HCT116 (cell line): ENCODE data around the gene GARNL3. TPM values are rescaled to one million over a fixed set of nuclear protein-coding genes. Genes with fewer than 3 reads are reported as not detected.

Experiments used
- ATAC-seq: fragments of 200-7000 bp; cut with Tn5 transposase; 2 replicates; pipeline ENCODE4 v1.9.1; 2020; ENCODE audit warnings: mild to moderate bottlenecking, moderate library complexity
- BruUV-seq: library from RNA; stranded (reverse); fragments of 400-500 nt; replicated peaks from 2 replicates; lab custom pipeline; 2021; lab: Mats Ljungman, UMichigan
- CTCF ChIA-PET: fragments of 300-600 bp; sonication (Branson Sonifier 250); formaldehyde crosslinking; loops from one replicate; lab custom pipeline; 2021; ENCODE audit warnings: antibody characterized with exemption; lab: Charles Lee
- POLR2A ChIA-PET: fragments of 300-600, 350-600 bp; sonication (Branson Sonifier 250); formaldehyde crosslinking; loops from one replicate; lab custom pipeline; 2021; ENCODE audit warnings: antibody characterized with exemption; lab: Charles Lee
- RAD21 ChIA-PET, 2 experiments: fragments of 300-600 bp; sonication (Branson Sonifier 250); formaldehyde crosslinking; loops; one replicate each; lab custom pipeline; 2023; ENCODE audit warnings: low total read pairs in 2 of 2; ENCODE audit not compliant: uncharacterized antibody in 2 of 2, unreplicated experiment in 2 of 2, low non-redundant PET in 1 of 2; lab: Charles Lee
- DNase-seq: peaks from one replicate; pipeline ENCODE4 v3.0.0-alpha.2; 2010; ENCODE audit warnings: low read depth, low spot score
- H2AFZ ChIP-seq: fragments of 200-600 bp; shearing (Covaris generic), sonication (generic); 2 replicates; pipeline ENCODE4 v1.6.1; 2017; ENCODE audit warnings: low read depth, mixed run types, mixed read lengths, antibody characterized with exemption, low read length; ENCODE audit not compliant: poor library complexity, severe bottlenecking
- H3K27ac ChIP-seq: 2 replicates; pipeline ENCODE4 v1.5.1; 2012; ENCODE audit warnings: low read depth, low read length
- H3K27me3 ChIP-seq: fragments of 200-600 bp; sonication (generic); 2 replicates; pipeline ENCODE4 v1.6.1; 2016; ENCODE audit warnings: mixed run types, low read length, mixed read lengths; ENCODE audit not compliant: insufficient read depth
- H3K36me3 ChIP-seq, 2 experiments: fragments of 200-500 bp in 1 of 2; fragments of 200-600 bp in 1 of 2; sonication (Bioruptor generic) in 1 of 2; sonication (generic) in 1 of 2; 2 replicates each; pipeline versions ENCODE4 v1.5.1 to v1.6.1; 2014 to 2016; ENCODE audit warnings: low read length in 2 of 2, inconsistent platforms in 1 of 2, mixed read lengths in 1 of 2, mixed run types in 1 of 2; ENCODE audit not compliant: insufficient read depth in 2 of 2, control insufficient read depth in 1 of 2
- H3K4me1 ChIP-seq, 2 experiments: fragments of 200-600 bp in 1 of 2; sonication (generic) in 1 of 2; 2 replicates each; pipeline versions ENCODE4 v1.5.1 to v1.6.1; 2012 to 2017; ENCODE audit warnings: low read length in 2 of 2, inconsistent platforms in 1 of 2, mild to moderate bottlenecking in 1 of 2, mixed read lengths in 1 of 2, mixed run types in 1 of 2, moderate library complexity in 1 of 2; ENCODE audit not compliant: insufficient read depth in 2 of 2, control insufficient read depth in 1 of 2
- H3K4me2 ChIP-seq: fragments of 200-600 bp; sonication (generic); 2 replicates; pipeline ENCODE4 v1.6.1; 2017; ENCODE audit warnings: mixed run types, low read length, mixed read lengths
- H3K4me3 ChIP-seq, 2 experiments: fragments of 200-600 bp in 1 of 2; sonication (generic) in 1 of 2; replicated peaks in 1 of 2; 2 replicates each; pipeline ENCODE4 v1.5.1; 2011 to 2016; ENCODE audit warnings: low read length in 2 of 2, control low read depth in 1 of 2, low read depth in 1 of 2, mild to moderate bottlenecking in 1 of 2, mixed read lengths in 1 of 2, mixed run types in 1 of 2
- H3K79me2 ChIP-seq: fragments of 200-600 bp; sonication (generic); 2 replicates; pipeline ENCODE4 v1.6.1; 2017; ENCODE audit warnings: mild to moderate bottlenecking, mixed run types, low read length, moderate library complexity, mixed read lengths; ENCODE audit not compliant: insufficient read depth
- H3K9ac ChIP-seq: fragments of 200-600 bp; sonication (generic); 2 replicates; pipeline ENCODE4 v1.6.1; 2016; ENCODE audit warnings: low read length, mixed read lengths
- H3K9me2 ChIP-seq: fragments of 200-600 bp; sonication (generic), shearing (Covaris generic); 2 replicates; pipeline ENCODE4 v1.6.1; 2017; ENCODE audit warnings: mixed run types, mild to moderate bottlenecking, moderate library complexity; ENCODE audit not compliant: insufficient read depth
- H3K9me3 ChIP-seq, 2 experiments: fragments of 200-500 bp in 1 of 2; fragments of 200-600 bp in 1 of 2; sonication (Bioruptor generic) in 1 of 2; sonication (generic) in 1 of 2; 2 replicates each; pipeline ENCODE4 v1.6.1; 2014 to 2017; ENCODE audit warnings: low read length in 2 of 2, mixed read lengths in 2 of 2, inconsistent platforms in 1 of 2, low read depth in 1 of 2, mild to moderate bottlenecking in 1 of 2, mixed run types in 1 of 2, moderate library complexity in 1 of 2; ENCODE audit not compliant: control insufficient read depth in 1 of 2, insufficient read depth in 1 of 2
- H4K20me1 ChIP-seq: fragments of 200-600 bp; sonication (generic), shearing (Covaris generic); 2 replicates; pipeline ENCODE4 v1.6.1; 2017; ENCODE audit warnings: mixed run types, mild to moderate bottlenecking, moderate library complexity; ENCODE audit not compliant: insufficient read depth
- ATF3 ChIP-seq: IDR thresholded peaks from 2 replicates; pipeline ENCODE4 v1.6.1; 2012
- CBX3 ChIP-seq: IDR thresholded peaks from 2 replicates; pipeline ENCODE4 v1.6.1; 2012; ENCODE audit warnings: low read depth
- CEBPB ChIP-seq: IDR thresholded peaks from 2 replicates; pipeline ENCODE4 v1.6.1; 2012; ENCODE audit warnings: low read depth
- CTCF ChIP-seq, 3 experiments: fragments of 200-600 bp in 1 of 3; sonication (generic) in 1 of 3; IDR thresholded peaks in 2 of 3; conservative IDR thresholded peaks in 1 of 3; 2 replicates each; pipeline ENCODE4 v1.5.1; 2012 to 2017; ENCODE audit warnings: low read depth in 2 of 3, low read length in 2 of 3, antibody characterized with exemption in 1 of 3, borderline replicate concordance in 1 of 3, control low read depth in 1 of 3, mild to moderate bottlenecking in 1 of 3, mixed read lengths in 1 of 3, mixed run types in 1 of 3, moderate library complexity in 1 of 3; ENCODE audit not compliant: insufficient read depth in 1 of 3
- EGR1 ChIP-seq: IDR thresholded peaks from 2 replicates; pipeline ENCODE4 v1.6.1; 2012; ENCODE audit warnings: low read depth
- EZH2 ChIP-seq: fragments of 200-600 bp; sonication (generic); IDR thresholded peaks from 2 replicates; pipeline ENCODE4 v1.6.1; 2017; ENCODE audit warnings: antibody characterized with exemption, mixed run types
- EZH2phosphoT487 ChIP-seq: fragments of 200-600 bp; IDR thresholded peaks from 2 replicates; pipeline ENCODE4 v1.6.1; 2018; ENCODE audit warnings: antibody characterized with exemption, borderline replicate concordance
- FOSL1 ChIP-seq: IDR thresholded peaks from 2 replicates; pipeline ENCODE4 v1.6.1; 2012; ENCODE audit warnings: low read depth
- JUND ChIP-seq: IDR thresholded peaks from 2 replicates; pipeline ENCODE4 v1.6.1; 2012
- MAX ChIP-seq: IDR thresholded peaks from 2 replicates; pipeline ENCODE4 v1.6.1; 2012
- POLR2A ChIP-seq: IDR thresholded peaks from 2 replicates; pipeline ENCODE4 v1.7.0; 2011; ENCODE audit warnings: borderline replicate concordance; ENCODE audit not compliant: insufficient read depth, insufficient read length; ENCODE audit errors: extremely low read depth
- REST ChIP-seq: IDR thresholded peaks from 2 replicates; pipeline ENCODE4 v1.6.1; 2012; ENCODE audit warnings: low read depth
- SIN3A ChIP-seq: IDR thresholded peaks from 2 replicates; pipeline ENCODE4 v1.6.1; 2012; ENCODE audit warnings: low read depth
- SRF ChIP-seq: IDR thresholded peaks from 2 replicates; pipeline ENCODE4 v1.6.1; 2012; ENCODE audit warnings: low read depth
- TCF7L2 ChIP-seq: IDR thresholded peaks from 2 replicates; pipeline ENCODE4 v1.7.0; 2011; ENCODE audit warnings: borderline replicate concordance, inconsistent platforms; ENCODE audit not compliant: insufficient read depth, insufficient read length; ENCODE audit errors: extremely low read depth
- YY1 ChIP-seq: IDR thresholded peaks from 2 replicates; pipeline ENCODE4 v1.6.1; 2011; ENCODE audit warnings: low read length, low read depth, moderate library complexity, mild to moderate bottlenecking; ENCODE audit not compliant: insufficient replicate concordance; ENCODE audit errors: extremely low read depth
- ZFX ChIP-seq: fragments of 450-650 bp; IDR thresholded peaks from 2 replicates; pipeline ENCODE4 v1.6.1; 2017
- ZNF274 ChIP-seq: fragments of 200-500 bp; sonication (Bioruptor generic); IDR thresholded peaks from 2 replicates; pipeline ENCODE4 v1.6.1; 2014; ENCODE audit warnings: mild to moderate bottlenecking, low read depth, low read length, inconsistent platforms
- intact Hi-C: fragments of 100-400 bp; cut with micrococcal nuclease; formaldehyde crosslinking; loops from 2 replicates; pipeline ENCODE4 v1.10.0; 2022
- total RNA-seq: library from RNA; stranded (reverse); gene quantifications from one replicate; pipeline ENCODE4 v1.2.1, GENCODE V29; 2021; ENCODE audit not compliant: unreplicated experiment

The GARNL3 gene
- total RNA-seq, 1 experiment from 2014 or later, result 8.8 TPM

GRCh38 chr9:127215268-127216209 lies 49.0 kb upstream of the GARNL3 start:
- Histone ChIP-seq H3K9me3 (no peaks in the 10 kb centered on the region), H3K27ac (no peak overlapping the region), H3K4me1 (peaks cover 0 to 4% of the 10 kb centered on the region in 2 experiments; a peak in 1 of 4 replicates), H3K4me3 (no peak overlapping the region), H4K20me1 (no peaks in the 10 kb centered on the region), H2AFZ (no peak overlapping the region), H3K9ac (no peak overlapping the region), H3K27me3 (no peaks in the 10 kb centered on the region), H3K36me3 (no peaks in the 10 kb centered on the region), H3K4me2 (no peak overlapping the region), H3K9me2 (no peaks in the 10 kb centered on the region), H3K79me2 (no peaks in the 10 kb centered on the region)
- POLR2A ChIA-PET, result interaction anchor here (1.5 kb wide), 1 partner anchor 8 kb away, joined by 5 read pairs; no protein-coding TSS in a partner anchor
- RAD21 ChIA-PET, result interaction anchor here in 1 of 2 experiments (0.7 to 1.5 kb wide), 3 partner anchors 9 to 240 kb away, joined by 3 to 6 read pairs (median 4); no protein-coding TSS in a partner anchor
- ATAC-seq (no peak), DNase-seq (no peak)
- no TSS peak for BruUV-seq
- intact Hi-C loops, result loop anchor here (2.0 to 10.0 kb wide), 2 partner anchors 59 to 175 kb away; no protein-coding TSS in a partner anchor
- CTCF ChIA-PET, result interaction anchor here (0.9 to 2.1 kb wide), 8 partner anchors 8 to 274 kb away, joined by 3 to 24 read pairs (median 3); partner anchors contain the start of gene SLC2A8
- TF ChIP-seq CEBPB (no peak), CBX3 (no peak), EZH2phosphoT487 (no peak), ZFX (no peak), JUND (no peak), SRF (no peak), ATF3 (no peak), SIN3A (no peak), EZH2 (no peak), MAX (no peak), REST (no peak), EGR1 (no peak), CTCF (IDR thresholded peaks at IDR 0.05 in 2 of 3, conservative IDR thresholded peaks at IDR 0.05 in 1 of 3; ENCODE audit: borderline replicate concordance in 1 of 3, insufficient read depth in 1 of 3, low read depth in 2 of 3, low read length in 2 of 3) (no peak), YY1 (no peak), ZNF274 (no peak), FOSL1 (no peak), POLR2A (no peak), TCF7L2 (no peak)
